ENCODE results near the gene AIP.

- TF ChIP-seq CTCF (IDR thresholded peaks at IDR 0.05) (no peak), POLR2AphosphoS5 (IDR thresholded peaks at IDR 0.05) (no peak), POLR2A (IDR thresholded peaks at IDR 0.05) (no peak)
Observed at GRCh38 chr11:67466962-67467771, 15.7 kb upstream of the AIP start.
